GM12872 (cell line): Measurements from ENCODE around the gene POLDIP3.

Source experiments
- TF ChIP-seq, protein P1 (sequence below): IDR thresholded peaks from 3 replicates; pipeline ENCODE4 v1.5.1; 2011; ENCODE audit warnings: low read depth, mild to moderate bottlenecking, low read length, moderate library complexity; ENCODE audit not compliant: insufficient read depth

POLDIP3 gene

DNA sequence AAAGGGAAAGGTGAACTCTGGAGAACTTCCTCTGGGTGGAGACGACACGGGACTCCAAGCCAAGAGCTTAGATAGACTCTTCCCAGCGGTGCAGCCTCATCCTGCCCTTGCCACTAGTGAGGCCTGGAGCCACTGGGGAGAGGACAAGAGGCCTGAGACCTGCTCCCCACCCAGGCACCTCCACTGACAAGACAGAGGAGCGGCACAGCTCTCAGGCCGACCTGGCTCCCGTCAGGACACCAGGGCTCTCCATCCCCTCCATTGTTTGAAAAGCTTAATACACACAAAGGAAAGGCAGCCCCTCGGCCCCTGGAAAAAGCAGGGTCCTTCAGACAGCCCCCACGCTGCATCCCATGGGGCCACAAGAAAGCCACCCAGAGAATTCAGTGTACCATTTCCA is 29.6 kb downstream of the POLDIP3 start:
- TF ChIP-seq, protein P1, sequence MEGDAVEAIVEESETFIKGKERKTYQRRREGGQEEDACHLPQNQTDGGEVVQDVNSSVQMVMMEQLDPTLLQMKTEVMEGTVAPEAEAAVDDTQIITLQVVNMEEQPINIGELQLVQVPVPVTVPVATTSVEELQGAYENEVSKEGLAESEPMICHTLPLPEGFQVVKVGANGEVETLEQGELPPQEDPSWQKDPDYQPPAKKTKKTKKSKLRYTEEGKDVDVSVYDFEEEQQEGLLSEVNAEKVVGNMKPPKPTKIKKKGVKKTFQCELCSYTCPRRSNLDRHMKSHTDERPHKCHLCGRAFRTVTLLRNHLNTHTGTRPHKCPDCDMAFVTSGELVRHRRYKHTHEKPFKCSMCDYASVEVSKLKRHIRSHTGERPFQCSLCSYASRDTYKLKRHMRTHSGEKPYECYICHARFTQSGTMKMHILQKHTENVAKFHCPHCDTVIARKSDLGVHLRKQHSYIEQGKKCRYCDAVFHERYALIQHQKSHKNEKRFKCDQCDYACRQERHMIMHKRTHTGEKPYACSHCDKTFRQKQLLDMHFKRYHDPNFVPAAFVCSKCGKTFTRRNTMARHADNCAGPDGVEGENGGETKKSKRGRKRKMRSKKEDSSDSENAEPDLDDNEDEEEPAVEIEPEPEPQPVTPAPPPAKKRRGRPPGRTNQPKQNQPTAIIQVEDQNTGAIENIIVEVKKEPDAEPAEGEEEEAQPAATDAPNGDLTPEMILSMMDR, result no peak

DNA sequence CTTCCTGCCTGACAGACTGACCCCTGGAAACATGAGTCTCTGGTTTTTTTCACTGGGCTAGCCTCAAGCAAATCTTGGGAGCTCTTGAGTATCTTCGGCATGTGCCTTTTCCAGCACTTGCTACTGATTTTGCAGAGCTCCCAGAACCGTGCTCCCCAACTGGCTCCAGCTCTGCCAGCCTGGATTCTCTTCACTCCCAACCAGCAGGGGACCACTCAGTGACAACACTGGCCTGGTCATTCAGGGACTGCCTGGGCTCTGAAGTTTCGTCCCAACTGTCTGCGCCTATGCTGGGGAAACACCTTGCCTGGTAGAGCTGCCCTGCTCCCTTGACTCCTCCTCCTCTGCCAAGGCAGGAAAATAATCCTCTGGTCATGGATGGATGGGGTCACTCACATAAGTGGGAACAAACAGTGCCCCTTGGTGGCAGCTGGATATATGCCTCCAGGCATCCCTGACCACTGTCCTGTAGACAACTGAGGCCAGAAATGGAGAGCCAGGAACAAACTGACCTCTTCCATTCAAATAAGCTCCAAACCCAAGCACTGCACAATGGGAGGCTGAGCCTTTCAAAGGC is 30.2 kb downstream of the POLDIP3 start:
- TF ChIP-seq, protein P1, result no peak

DNA sequence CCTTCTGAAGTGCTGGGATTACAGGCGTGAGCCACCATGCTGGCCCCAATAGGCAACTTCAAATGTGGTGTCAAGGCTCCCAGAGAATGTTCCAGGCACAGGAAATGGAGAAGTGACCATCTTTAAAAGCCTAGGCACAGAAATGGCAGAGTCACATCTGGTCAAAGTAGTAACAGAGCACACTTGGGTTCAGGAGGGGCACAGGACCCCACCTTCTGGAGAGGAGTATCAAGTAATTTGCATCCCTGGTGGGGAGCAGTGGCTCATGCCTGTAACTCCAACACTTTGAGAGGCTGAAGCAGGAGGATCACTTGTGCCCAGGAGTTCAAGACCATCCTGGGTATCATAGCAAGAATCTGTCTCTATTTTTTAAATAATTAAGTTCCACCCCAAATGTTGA is 31.7 kb downstream of the POLDIP3 start:
- TF ChIP-seq, protein P1, result no peak

DNA sequence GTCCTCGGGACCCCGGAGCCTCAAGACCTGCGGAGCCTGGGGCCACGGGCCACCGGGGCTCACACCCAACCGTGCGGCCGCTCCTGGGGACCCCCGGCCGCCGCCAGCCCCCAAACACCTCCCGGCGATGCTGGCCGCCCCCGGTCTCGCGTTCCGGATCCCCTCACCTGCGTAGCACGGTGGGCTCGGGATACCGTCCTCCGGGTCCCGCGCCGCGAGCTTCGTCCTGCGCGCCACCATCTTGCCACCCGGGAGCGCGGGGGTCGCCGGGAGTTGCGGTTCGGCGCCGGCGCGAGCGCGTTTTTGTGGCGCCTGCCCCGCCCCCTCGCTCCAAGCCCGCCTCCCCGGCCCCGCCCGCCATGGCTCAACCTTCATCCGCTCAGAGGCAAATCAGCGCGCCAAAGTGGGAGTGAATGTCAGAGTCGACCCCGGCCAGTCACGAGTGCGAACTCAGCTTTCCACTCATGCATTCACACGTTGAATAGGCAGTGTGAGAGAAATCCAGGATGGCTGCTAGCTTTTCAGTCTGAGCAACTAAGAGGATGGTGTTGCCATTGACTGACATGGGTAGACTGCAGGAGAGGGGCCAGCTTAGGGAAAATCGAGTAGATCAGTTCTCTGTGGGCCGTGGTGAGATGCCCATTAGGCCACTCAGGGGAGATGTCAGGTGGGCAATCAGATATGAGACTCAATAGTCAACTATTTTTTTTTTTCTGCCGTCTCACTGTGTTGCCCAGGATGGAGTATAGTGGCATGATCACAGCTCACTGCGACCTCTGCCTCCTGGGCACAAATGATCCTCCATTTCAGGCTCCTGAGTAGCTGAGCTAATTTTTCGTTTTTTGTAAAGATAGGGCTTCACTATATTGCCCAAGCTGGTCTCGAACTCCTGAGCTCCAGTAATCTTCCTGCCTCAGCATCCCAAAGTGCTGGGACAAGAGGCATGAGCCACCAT is 32.6 kb downstream of the POLDIP3 start:
- TF ChIP-seq, protein P1, result no peak

DNA sequence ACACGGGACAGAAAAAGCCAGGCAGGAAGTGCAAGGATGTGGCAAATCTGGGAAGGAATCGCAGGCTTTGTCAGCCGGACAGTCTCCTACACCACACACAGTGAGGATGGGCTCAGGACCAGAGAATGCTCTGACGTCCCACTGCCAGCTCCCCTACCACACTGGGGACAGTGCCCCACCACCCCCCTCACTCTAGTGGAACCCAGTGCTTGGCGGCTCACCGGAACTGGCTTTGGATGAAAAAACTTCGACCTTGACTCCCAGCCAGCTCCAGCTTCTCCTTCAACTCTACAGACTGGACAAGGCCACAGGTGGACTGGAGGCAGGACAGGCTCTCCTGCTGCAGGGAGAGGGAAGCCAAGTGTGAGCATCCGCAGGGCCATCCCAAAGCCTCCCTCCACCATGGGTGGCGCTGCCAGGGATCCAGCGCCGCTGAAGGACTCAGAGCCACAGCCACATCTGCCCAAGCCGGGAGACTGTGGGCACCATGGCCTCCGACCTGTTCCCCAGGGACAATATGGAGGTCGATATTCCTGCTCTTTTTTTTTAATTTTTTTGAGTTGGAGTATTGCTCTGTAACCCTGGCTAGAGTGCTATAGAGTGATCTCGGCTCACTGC is 37.0 kb downstream of the POLDIP3 start:
- TF ChIP-seq, protein P1, result no peak

DNA sequence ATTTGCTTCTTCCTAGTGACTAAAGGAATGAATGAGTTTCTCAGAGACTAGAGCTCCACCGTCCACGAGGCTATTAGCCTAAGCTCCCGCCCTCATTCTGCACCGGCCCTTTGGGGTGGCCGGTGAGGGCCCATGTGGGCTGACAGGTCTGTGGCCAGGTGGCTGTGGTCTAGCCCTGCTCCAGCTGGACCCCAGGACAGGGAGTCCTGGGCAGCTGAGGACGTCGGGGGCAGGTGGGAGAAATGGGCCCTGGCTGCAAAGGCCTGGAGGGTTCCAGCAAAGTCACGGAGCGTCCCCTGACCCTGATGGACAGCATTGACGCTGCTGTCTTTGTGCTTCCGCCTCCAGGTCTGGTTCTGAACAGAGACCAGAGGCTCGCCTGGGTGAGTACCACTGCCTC is 48.7 kb downstream of the POLDIP3 start:
- TF ChIP-seq, protein P1, result no peak

DNA sequence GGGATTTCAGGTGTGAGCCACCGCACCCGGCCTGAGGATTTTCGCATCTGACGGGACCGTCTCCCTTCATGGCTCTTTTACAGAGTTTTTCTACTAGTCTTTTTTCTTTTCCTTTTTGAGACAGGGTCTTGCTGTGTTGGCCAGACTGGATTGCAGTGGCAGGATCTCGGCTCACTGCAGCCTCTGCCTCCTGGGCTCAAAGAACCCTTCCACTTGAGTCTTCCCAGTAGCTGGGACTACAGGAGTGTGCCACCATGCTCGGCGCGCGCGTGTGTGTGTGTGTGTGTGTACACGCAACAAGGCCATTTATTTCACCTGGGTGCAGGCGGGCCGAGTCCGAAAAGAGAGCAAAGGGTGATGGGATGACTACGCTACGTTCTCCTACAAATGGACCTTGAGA is 50.0 kb downstream of the POLDIP3 start:
- TF ChIP-seq, protein P1, result no peak
